Neural cell (in vitro differentiated cells): ENCODE data around the gene PGBD5.

Experiments used
- CTCF ChIP-seq: fragments of 450-650 bp; IDR thresholded peaks from 2 replicates; pipeline ENCODE4 v1.5.1; 2014; ENCODE audit warnings: antibody characterized with exemption, mild to moderate bottlenecking, moderate library complexity; ENCODE audit not compliant: poor library complexity, severe bottlenecking
- EP300 ChIP-seq: fragments of 450-650 bp; conservative IDR thresholded peaks from 2 replicates; pipeline ENCODE4 v1.6.1; 2014; ENCODE audit warnings: antibody characterized with exemption, mild to moderate bottlenecking, moderate library complexity; ENCODE audit not compliant: poor library complexity, severe bottlenecking
- EZH2 ChIP-seq: fragments of 200-600, 300-800 bp; shearing (Covaris generic), sonication (generic); IDR thresholded peaks from 2 replicates; pipeline ENCODE4 v1.6.1; 2014; ENCODE audit warnings: antibody characterized with exemption, low read length, borderline replicate concordance, mild to moderate bottlenecking; ENCODE audit not compliant: insufficient read depth, poor library complexity, severe bottlenecking
- POLR2AphosphoS5 ChIP-seq: IDR thresholded peaks from 2 replicates; pipeline ENCODE4 v1.6.1; 2012

- TF ChIP-seq POLR2AphosphoS5: no peak
- no peak for TF ChIP-seq CTCF
- TF ChIP-seq EP300: no peak
- no peak for TF ChIP-seq EZH2
Observed at GRCh38 chr1:230385158-230385450, 41.0 kb downstream of the PGBD5 start.
